Thyroid gland (tissue), 4 donors: ENCODE measurements around the gene MGLL.

Experiments
- POLR2A ChIP-seq, 2 donors: fragments of 450-650 bp; IDR thresholded peaks; one replicate each; pipeline ENCODE4 v1.6.1; 2017; ENCODE audit warnings: antibody characterized with exemption in 2 of 2, mild to moderate bottlenecking in 2 of 2, moderate library complexity in 1 of 2
- TF ChIP-seq, protein P1 (sequence below), 6 experiments: fragments of 200-600 bp in 3 of 6; fragments of 450-650 bp in 3 of 6; sonication (generic) in 3 of 6; IDR thresholded peaks; one replicate each; pipeline ENCODE4 v1.5.1; 2016 to 2019; ENCODE audit warnings: antibody characterized with exemption in 6 of 6, mild to moderate bottlenecking in 2 of 6, inconsistent platforms in 1 of 6, moderate library complexity in 1 of 6

DNA sequence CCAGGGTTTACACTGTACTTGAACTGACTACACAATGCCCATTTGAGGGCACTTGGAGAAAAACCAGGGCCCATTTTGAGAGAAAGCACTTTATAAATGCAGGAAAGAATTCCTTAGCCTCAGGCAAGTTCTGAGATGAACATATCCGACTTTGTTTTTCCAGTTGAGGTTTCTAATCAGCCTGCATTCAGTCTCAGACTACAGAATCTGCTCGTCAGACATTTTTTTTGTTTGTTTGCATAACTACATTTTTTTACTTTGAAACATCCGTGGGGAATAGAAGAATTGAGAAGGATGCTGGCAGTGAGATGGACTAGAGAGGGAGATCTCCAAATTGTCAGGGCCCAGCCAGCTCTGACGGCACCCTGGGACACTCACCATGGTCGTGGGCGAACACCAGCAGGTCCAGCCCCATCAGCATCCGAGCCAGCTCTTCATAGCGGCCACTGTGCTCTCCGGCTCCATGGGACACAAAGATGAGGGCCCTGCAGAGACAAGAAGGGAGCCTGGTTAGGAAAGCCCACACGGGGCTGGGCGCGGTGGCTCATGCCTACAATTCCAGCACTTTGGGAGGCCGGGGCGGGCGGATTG is 40.8 kb downstream of the MGLL start:
- TF ChIP-seq, protein P1, sequence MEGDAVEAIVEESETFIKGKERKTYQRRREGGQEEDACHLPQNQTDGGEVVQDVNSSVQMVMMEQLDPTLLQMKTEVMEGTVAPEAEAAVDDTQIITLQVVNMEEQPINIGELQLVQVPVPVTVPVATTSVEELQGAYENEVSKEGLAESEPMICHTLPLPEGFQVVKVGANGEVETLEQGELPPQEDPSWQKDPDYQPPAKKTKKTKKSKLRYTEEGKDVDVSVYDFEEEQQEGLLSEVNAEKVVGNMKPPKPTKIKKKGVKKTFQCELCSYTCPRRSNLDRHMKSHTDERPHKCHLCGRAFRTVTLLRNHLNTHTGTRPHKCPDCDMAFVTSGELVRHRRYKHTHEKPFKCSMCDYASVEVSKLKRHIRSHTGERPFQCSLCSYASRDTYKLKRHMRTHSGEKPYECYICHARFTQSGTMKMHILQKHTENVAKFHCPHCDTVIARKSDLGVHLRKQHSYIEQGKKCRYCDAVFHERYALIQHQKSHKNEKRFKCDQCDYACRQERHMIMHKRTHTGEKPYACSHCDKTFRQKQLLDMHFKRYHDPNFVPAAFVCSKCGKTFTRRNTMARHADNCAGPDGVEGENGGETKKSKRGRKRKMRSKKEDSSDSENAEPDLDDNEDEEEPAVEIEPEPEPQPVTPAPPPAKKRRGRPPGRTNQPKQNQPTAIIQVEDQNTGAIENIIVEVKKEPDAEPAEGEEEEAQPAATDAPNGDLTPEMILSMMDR (IDR thresholded peaks at IDR 0.05): no peak
- TF ChIP-seq POLR2A (IDR thresholded peaks at IDR 0.05): no peak
